HEK293T (cell line): ENCODE data around the gene RING1.

Source experiments
- CTCF ChIA-PET: fragments of 350-600 bp; formaldehyde crosslinking; extraction: SDS; loops from one replicate; lab custom pipeline; 2021; ENCODE audit warnings: antibody characterized with exemption, inconsistent platforms; lab: Yijun Ruan, JAX
- POLR2A ChIA-PET: fragments of 350-600 bp; formaldehyde crosslinking; extraction: SDS; loops from one replicate; lab custom pipeline; 2020; ENCODE audit warnings: antibody characterized with exemption, inconsistent platforms; lab: Yijun Ruan, JAX
- DNase-seq: peaks from one replicate; pipeline ENCODE4 v3.0.0; 2012; ENCODE audit warnings: mixed read lengths; ENCODE audit errors: extremely low spot score
- ARNT ChIP-seq: fragments of 450-650 bp; IDR thresholded peaks from 2 replicates; pipeline ENCODE4 v1.6.1; 2017; ENCODE audit warnings: mild to moderate bottlenecking
- BHLHE40 ChIP-seq: fragments of 450-650 bp; IDR thresholded peaks from 2 replicates; pipeline ENCODE4 v1.6.1; 2016; ENCODE audit warnings: mild to moderate bottlenecking, moderate library complexity, borderline replicate concordance
- CTBP1 ChIP-seq: fragments of 450-650 bp; IDR thresholded peaks from 2 replicates; pipeline ENCODE4 v1.6.1; 2016; ENCODE audit warnings: borderline replicate concordance
- ELF4 ChIP-seq: fragments of 450-650 bp; IDR thresholded peaks from 2 replicates; pipeline ENCODE4 v1.6.1; 2017; ENCODE audit warnings: antibody characterized with exemption
- FOXA1 ChIP-seq: fragments of 450-650 bp; IDR thresholded peaks from 2 replicates; pipeline ENCODE4 v1.6.1; 2016; ENCODE audit warnings: mild to moderate bottlenecking
- FOXK2 ChIP-seq: fragments of 450-650 bp; IDR thresholded peaks from 2 replicates; pipeline ENCODE4 v1.6.1; 2016; ENCODE audit warnings: mild to moderate bottlenecking
- FOXM1 ChIP-seq: fragments of 450-650 bp; IDR thresholded peaks from 2 replicates; pipeline ENCODE4 v1.6.1; 2017; ENCODE audit warnings: mild to moderate bottlenecking, borderline replicate concordance
- HDGF ChIP-seq: fragments of 450-650 bp; IDR thresholded peaks from 2 replicates; pipeline ENCODE4 v1.6.1; 2017; ENCODE audit warnings: antibody characterized with exemption, borderline replicate concordance
- L3MBTL2 ChIP-seq: fragments of 450-650 bp; conservative IDR thresholded peaks from 2 replicates; pipeline ENCODE4 v1.6.1; 2016; ENCODE audit warnings: mild to moderate bottlenecking
- LEF1 ChIP-seq: fragments of 450-650 bp; IDR thresholded peaks from 2 replicates; pipeline ENCODE4 v1.6.1; 2017; ENCODE audit warnings: mild to moderate bottlenecking, borderline replicate concordance
- NFRKB ChIP-seq: fragments of 450-650 bp; IDR thresholded peaks from 2 replicates; pipeline ENCODE4 v1.6.1; 2016; ENCODE audit warnings: mild to moderate bottlenecking, moderate library complexity
- SP1 ChIP-seq: fragments of 450-650 bp; IDR thresholded peaks from 2 replicates; pipeline ENCODE4 v1.6.1; 2017
- SUZ12 ChIP-seq: fragments of 450-650 bp; IDR thresholded peaks from 2 replicates; pipeline ENCODE4 v1.6.1; 2016; ENCODE audit warnings: mild to moderate bottlenecking
- TARDBP ChIP-seq: fragments of 450-650 bp; IDR thresholded peaks from 2 replicates; pipeline ENCODE4 v1.6.1; 2016
- ZNF384 ChIP-seq: fragments of 450-650 bp; IDR thresholded peaks from 2 replicates; pipeline ENCODE4 v1.6.1; 2016
- TF ChIP-seq, protein P1 (sequence below): fragments of 450-650 bp; IDR thresholded peaks from 2 replicates; pipeline ENCODE4 v1.6.1; 2016

Gene RING1

GRCh38 chr6:33197431-33198048, 10.8 kb upstream of the RING1 start:
- TF ChIP-seq ARNT (no peak), ZNF384 (no peak), LEF1 (no peak), NFRKB (no peak), L3MBTL2 (no peak), FOXK2 (no peak), SP1 (no peak), ELF4 (no peak), BHLHE40 (no peak), CTBP1 (no peak), SUZ12 (no peak), FOXM1 (no peak), HDGF (no peak)
- TF ChIP-seq, protein P1, sequence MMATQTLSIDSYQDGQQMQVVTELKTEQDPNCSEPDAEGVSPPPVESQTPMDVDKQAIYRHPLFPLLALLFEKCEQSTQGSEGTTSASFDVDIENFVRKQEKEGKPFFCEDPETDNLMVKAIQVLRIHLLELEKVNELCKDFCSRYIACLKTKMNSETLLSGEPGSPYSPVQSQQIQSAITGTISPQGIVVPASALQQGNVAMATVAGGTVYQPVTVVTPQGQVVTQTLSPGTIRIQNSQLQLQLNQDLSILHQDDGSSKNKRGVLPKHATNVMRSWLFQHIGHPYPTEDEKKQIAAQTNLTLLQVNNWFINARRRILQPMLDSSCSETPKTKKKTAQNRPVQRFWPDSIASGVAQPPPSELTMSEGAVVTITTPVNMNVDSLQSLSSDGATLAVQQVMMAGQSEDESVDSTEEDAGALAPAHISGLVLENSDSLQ: no peak
- ChIA-PET CTCF (interaction anchor here (0.5 to 2.2 kb wide), 9 partner anchors 13 to 177 kb away, joined by 3 to 11 read pairs (median 3); partner anchors contain the start of genes B3GALT4, HLA-DPA1 and VPS52), POLR2A (interaction anchor here (1.3 to 2.8 kb wide), 3 partner anchors 11 to 74 kb away, joined by 5 to 20 read pairs (median 16); partner anchors contain the start of genes RING1, RPS18 and VPS52)
- peak; percentile 77 for DNase-seq

GRCh38 chr6:33198159-33198852, 10.0 kb upstream of the RING1 start:
- TF ChIP-seq SUZ12 (no peak), FOXA1 (no peak), L3MBTL2 (no peak), NFRKB (no peak), LEF1 (no peak)
- ChIA-PET CTCF (interaction anchor here (0.6 to 2.2 kb wide), 3 partner anchors 50 to 220 kb away, joined by 3 to 11 read pairs (median 7); partner anchors contain the start of gene CUTA), POLR2A (interaction anchor here (1.3 to 2.8 kb wide), 6 partner anchors 10 to 101 kb away, joined by 4 to 20 read pairs (median 14); partner anchors contain the start of genes RGL2, RING1, RPS18 and VPS52)
- no peak for DNase-seq

DNA sequence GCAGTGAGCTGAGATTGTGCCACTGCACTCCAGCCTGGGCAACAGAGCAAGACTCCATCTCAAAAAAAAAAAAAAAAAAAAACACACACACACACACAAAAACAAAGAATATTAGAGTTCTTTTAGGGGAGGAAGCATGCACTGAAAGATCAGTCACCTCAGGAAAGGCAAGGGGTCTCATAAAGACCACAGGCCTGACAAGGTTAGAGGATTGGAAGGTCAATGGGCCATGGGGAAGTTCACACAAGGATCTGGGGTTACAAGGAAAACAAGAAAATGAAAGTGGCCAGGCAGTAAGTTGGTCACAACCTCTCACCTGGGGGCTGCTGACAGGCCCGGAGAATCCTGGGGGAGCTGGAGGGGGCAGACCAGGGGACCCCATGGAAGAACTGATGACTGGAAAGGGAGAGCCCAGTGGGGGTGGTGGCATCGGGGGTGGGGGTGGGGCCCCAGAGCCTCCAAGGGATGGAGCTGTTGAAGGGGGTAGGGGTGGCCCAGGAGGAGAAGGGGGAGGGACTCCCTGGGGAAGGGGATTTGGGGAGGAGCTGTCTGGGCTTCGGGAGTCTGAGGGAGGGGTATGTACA, 9.4 kb upstream of the RING1 start:
- ChIA-PET CTCF (no interaction called here), POLR2A (interaction anchor here (1.0 to 1.9 kb wide), 6 partner anchors 9 to 100 kb away, joined by 3 to 15 read pairs (median 4); partner anchors contain the start of genes RGL2, RING1, RPS18 and VPS52)
- TF ChIP-seq L3MBTL2 (no peak), ELF4 (no peak), SP1 (no peak), LEF1 (no peak), TARDBP (no peak), FOXA1 (no peak), NFRKB (no peak), CTBP1 (no peak)
- TF ChIP-seq, protein P1: no peak
- DNase-seq: no peak

DNA sequence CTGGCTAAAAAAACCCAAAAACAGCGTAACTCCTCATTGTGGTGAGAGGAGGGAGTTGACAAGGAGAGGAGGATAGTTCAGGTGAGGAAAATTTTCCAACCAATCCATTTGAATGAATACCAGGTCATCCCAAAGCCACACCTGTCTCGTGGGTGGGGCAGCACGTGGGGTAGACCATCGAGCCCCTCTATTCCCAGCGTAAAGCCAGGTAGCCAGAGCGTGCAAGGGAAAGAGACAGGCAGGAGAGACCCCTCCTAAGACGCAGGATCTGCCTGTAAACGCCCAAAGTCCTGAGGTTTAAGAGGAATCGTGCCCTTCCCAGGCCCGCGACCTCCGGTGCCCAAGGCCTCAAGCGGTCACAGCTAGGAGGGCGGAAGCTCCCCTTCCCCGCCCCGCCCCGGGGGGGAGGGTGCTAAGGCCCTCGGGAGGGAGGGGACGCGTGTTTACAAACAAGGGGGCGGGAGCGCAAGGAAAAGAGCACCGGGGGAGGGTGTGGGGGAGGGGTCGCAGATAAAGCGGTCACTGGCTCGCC, 8.5 kb upstream of the RING1 start:
- 0 out of 2 replicates have a peak, but pooled peaks have one; percentile 3 for TF ChIP-seq L3MBTL2
- TF ChIP-seq SP1: no peak
- TF ChIP-seq FOXA1: no peak
- CTCF ChIA-PET: no interaction called here
- no peak for DNase-seq
- POLR2A ChIA-PET: interaction anchor here (0.6 to 1.9 kb wide), 9 partner anchors 8 to 228 kb away, joined by 3 to 15 read pairs (median 4); partner anchors contain the start of genes RING1, RPS18 and VPS52

DNA sequence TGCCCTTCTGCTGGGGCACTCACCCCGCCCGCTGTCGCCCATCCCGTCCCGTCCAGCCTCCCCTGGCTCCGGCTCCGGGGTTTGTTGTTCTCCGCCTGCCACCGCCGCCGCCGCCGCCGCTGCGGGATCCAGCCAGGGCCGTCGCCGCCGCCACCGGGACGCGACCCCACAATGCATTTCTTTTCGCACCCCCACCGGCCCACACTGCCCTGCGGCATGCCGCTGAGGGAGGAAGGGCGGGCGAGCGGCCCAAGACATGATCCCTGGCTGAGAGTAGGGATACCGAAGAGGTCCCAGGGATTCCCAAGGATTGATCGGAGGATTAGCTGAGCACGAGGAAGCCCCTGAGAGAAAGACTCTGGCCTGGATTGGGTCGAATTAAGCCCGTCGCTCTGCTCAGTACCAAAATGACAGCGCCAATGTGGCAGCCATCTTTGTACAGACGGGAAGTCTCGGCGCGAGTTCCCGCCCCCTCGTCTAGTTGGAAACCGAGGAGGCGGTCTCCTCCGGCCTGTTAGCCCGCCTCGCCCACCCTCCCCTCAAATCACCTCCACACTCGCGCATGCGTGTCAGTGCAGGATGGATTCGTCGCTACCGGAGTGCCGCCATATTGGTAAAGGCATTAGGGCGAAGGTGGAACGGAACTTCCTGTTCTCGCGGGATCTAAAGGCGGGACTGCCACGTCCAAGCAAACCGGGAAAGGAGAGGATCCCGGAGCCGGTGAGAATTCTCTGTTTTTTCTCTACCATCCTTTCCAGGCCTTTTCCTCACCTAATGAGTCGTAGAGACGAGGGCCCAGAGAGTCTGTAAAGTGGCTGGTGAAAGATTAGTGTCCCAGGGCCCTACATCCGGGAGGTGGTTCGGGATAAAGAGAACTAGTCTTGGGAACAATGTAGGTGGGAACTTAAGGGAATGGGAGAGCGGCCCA, 7.8 kb upstream of the RING1 start, which contains the start of the genes RXRB and SLC39A7:
RXRB (minus strand) TSS at position 447 of the 928 bp plus-strand sequence; CDS start at position 258, 189 bp downstream.
SLC39A7 (plus strand) TSS at position 649 of the 928 bp plus-strand sequence. CDS start 379 bp downstream, outside the sequence.
- peak; percentile 94 for DNase-seq
- CTCF ChIA-PET: no interaction called here
- POLR2A ChIA-PET: interaction anchor here (1.0 to 1.9 kb wide), 5 partner anchors 8 to 71 kb away, joined by 3 to 15 read pairs (median 4); partner anchors contain the start of genes RING1, RPS18 and VPS52
- TF ChIP-seq ARNT (no peak), FOXA1 (no peak), ZNF384 (no peak), CTBP1 (no peak), L3MBTL2 (peak; percentile 63), HDGF (no peak), SUZ12 (no peak), SP1 (peak; percentile 48; the same call in 1 of the 2 replicates), FOXK2 (no peak), TARDBP (no peak), LEF1 (no peak), BHLHE40 (no peak), FOXM1 (no peak; the same call in 1 of the 2 replicates), ELF4 (peak; percentile 73), NFRKB (peak; percentile 82)
- TF ChIP-seq, protein P1: peak; percentile 22; the same call in 1 of the 2 replicates
